ENCODE measurements around the gene FAN1.

- TF ChIP-seq, protein P1, sequence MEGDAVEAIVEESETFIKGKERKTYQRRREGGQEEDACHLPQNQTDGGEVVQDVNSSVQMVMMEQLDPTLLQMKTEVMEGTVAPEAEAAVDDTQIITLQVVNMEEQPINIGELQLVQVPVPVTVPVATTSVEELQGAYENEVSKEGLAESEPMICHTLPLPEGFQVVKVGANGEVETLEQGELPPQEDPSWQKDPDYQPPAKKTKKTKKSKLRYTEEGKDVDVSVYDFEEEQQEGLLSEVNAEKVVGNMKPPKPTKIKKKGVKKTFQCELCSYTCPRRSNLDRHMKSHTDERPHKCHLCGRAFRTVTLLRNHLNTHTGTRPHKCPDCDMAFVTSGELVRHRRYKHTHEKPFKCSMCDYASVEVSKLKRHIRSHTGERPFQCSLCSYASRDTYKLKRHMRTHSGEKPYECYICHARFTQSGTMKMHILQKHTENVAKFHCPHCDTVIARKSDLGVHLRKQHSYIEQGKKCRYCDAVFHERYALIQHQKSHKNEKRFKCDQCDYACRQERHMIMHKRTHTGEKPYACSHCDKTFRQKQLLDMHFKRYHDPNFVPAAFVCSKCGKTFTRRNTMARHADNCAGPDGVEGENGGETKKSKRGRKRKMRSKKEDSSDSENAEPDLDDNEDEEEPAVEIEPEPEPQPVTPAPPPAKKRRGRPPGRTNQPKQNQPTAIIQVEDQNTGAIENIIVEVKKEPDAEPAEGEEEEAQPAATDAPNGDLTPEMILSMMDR (IDR thresholded peaks at IDR 0.05) = no peak
- no peak for TF ChIP-seq EZH2 (IDR thresholded peaks at IDR 0.05; ENCODE audit: borderline replicate concordance, insufficient read depth, low read depth, low read length, poor library complexity, severe bottlenecking)
Observed at GRCh38 chr15:30927148-30927761, 23.5 kb downstream of the FAN1 start.

All from B cell (primary cell).